AG10803 (cell line): ENCODE data around the gene PPFIBP2.

Source experiments
- DNase-seq: peaks from one replicate; pipeline ENCODE4 v3.0.0; 2010; ENCODE audit warnings: low read depth
- H3K4me3 ChIP-seq: 2 replicates; pipeline ENCODE4 v1.5.1; 2011; ENCODE audit warnings: mild to moderate bottlenecking, low read length, control low read depth
- CTCF ChIP-seq: conservative IDR thresholded peaks from 2 replicates; pipeline ENCODE4 v1.5.1; 2011; ENCODE audit warnings: mild to moderate bottlenecking, low read length, control low read depth, inconsistent platforms

Gene PPFIBP2

GRCh38 chr11:7673724-7674434, 160.1 kb downstream of the PPFIBP2 start:
- peak; percentile 15 for DNase-seq
- TF ChIP-seq CTCF = no peak
- peak overlapping the region; percentile 56 for H3K4me3 ChIP-seq

- H3K4me3 ChIP-seq = no peak overlapping the region
- DNase-seq = no peak
- TF ChIP-seq CTCF = no peak
These were observed 161.8 kb downstream of the PPFIBP2 start for GRCh38 chr11:7675631-7676030.

GRCh38 chr11:7677071-7677470, 163.3 kb downstream of the PPFIBP2 start:
- no peak for TF ChIP-seq CTCF
- no peak for DNase-seq
- H3K4me3 ChIP-seq = no peak overlapping the region

GRCh38 chr11:7677796-7678201, 164.0 kb downstream of the PPFIBP2 start:
- TF ChIP-seq CTCF = no peak
- DNase-seq = peak; percentile 48
- H3K4me3 ChIP-seq = no peak overlapping the region

GRCh38 chr11:7683571-7683970, 169.8 kb downstream of the PPFIBP2 start:
- no peak for TF ChIP-seq CTCF
- no peak overlapping the region for H3K4me3 ChIP-seq
- DNase-seq = no peak

- H3K4me3 ChIP-seq = no peak overlapping the region
- TF ChIP-seq CTCF = no peak
- no peak for DNase-seq
These were observed 173.0 kb downstream of the PPFIBP2 start for GRCh38 chr11:7686761-7687160.

GRCh38 chr11:7687386-7687785, 173.6 kb downstream of the PPFIBP2 start:
- DNase-seq = no peak
- H3K4me3 ChIP-seq = no peak overlapping the region
- TF ChIP-seq CTCF = no peak
